Cardiac fibroblast (primary cell): ENCODE data around the gene HIVEP1.

ENCODE experiments used
- DNase-seq, 2 donors: peaks; one replicate each; pipeline versions ENCODE4 v3.0.0 to v3.0.0-alpha.2; 2010; ENCODE audit warnings: low read depth in 2 of 2
- H3K4me3 ChIP-seq, 2 donors: replicated peaks in 1 of 2; 1 replicate in 1 of 2; 2 replicates in 1 of 2; pipeline ENCODE4 v1.5.1; 2011; ENCODE audit warnings: low read depth in 2 of 2, low read length in 2 of 2, mild to moderate bottlenecking in 2 of 2, moderate library complexity in 1 of 2
- TF ChIP-seq, protein P1 (sequence below): IDR thresholded peaks from one replicate; pipeline ENCODE4 v1.5.1; 2011; ENCODE audit warnings: low read depth, mild to moderate bottlenecking, low read length, inconsistent platforms

Gene HIVEP1

DNA sequence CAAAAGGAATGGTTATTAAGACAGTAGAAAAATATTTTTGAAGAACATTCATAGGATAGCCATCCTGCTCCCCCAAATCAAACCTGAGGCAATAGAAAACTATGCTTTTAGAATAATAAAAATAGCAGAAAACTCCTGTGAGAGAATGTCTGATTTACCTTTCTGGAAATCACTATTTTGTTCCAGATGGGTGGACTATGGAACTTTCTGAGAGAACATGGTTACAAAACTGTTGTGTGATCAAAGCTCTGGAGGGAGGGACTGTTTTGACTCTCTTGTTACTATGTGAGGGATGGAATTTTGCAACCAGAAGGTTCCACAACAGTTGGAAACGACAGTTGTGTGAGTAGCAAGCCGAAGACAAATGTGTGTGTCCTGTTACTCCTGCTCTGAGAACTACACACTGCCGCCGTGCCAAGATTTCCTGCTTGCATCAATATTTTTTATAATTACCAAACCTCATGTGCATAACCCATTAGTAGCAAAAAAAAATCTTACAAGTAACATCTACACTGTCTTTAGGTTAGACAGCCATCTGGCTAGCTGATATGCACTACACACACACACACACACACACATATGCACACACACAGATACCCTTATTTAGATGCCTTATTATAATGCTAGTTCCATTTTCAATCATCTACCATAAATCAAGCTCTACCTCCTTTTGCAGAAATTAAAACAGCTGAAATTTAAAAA is 11.0 kb upstream of the HIVEP1 start:
- peak; percentile 40 to 59 for DNase-seq
- no peak overlapping the region for H3K4me3 ChIP-seq
- TF ChIP-seq, protein P1, sequence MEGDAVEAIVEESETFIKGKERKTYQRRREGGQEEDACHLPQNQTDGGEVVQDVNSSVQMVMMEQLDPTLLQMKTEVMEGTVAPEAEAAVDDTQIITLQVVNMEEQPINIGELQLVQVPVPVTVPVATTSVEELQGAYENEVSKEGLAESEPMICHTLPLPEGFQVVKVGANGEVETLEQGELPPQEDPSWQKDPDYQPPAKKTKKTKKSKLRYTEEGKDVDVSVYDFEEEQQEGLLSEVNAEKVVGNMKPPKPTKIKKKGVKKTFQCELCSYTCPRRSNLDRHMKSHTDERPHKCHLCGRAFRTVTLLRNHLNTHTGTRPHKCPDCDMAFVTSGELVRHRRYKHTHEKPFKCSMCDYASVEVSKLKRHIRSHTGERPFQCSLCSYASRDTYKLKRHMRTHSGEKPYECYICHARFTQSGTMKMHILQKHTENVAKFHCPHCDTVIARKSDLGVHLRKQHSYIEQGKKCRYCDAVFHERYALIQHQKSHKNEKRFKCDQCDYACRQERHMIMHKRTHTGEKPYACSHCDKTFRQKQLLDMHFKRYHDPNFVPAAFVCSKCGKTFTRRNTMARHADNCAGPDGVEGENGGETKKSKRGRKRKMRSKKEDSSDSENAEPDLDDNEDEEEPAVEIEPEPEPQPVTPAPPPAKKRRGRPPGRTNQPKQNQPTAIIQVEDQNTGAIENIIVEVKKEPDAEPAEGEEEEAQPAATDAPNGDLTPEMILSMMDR: no peak

DNA sequence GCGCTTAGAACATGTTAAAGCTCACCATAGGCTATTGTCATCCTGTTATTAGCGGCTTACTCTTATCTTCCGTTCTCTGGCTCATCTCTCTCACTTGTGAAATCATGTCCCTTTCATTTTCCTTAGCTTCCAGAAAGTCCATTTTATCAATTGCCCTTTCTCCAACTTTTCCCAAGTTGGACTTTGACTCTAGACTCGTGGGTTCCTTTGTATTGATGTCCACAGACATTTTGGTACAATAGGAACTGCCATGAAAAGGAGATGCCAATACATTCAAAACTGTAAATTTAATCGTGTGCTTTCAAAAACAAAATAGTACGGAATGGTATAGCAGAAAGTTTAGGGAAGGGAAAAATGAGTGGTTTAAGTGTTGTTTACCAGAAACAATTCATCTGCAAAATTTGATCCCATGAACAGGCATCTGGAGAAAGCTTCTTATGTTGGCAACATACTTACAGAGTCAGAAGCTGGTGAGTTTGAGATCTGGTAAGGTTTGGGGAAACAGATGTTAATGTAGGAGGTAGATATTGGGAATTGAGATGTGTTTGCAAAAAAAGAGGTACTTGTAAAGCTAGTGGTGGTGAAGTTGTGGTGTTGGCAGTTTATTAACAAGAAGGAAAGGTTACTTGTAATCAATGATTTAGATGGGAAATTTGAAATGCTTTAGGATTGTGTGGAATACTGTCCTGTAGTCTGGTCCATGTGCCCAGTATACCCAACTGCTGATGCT is 10.2 kb upstream of the HIVEP1 start:
- no peak overlapping the region for H3K4me3 ChIP-seq
- no peak for DNase-seq
- TF ChIP-seq, protein P1: no peak

DNA sequence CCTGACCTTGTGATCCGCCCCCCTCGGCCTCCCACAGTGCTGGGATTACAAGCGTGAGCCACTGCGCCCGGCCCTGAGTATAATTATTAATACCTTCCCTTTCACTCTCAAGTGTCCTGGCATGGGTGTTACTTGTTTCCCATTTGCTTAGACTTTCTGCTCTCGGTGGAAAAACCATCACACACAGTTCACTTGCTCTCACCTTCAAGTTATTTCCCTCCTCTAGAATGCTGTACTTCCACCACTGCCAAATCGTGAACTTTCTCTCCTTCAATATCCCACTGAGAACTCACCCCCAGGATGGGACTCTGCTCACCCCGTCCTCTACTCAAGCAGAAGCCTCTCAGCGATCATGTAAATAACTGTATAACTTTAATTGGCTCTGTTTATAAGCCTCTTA is 4.6 kb upstream of the HIVEP1 start:
- H3K4me3 ChIP-seq: no peak overlapping the region
- TF ChIP-seq, protein P1: no peak
- no peak for DNase-seq

DNA sequence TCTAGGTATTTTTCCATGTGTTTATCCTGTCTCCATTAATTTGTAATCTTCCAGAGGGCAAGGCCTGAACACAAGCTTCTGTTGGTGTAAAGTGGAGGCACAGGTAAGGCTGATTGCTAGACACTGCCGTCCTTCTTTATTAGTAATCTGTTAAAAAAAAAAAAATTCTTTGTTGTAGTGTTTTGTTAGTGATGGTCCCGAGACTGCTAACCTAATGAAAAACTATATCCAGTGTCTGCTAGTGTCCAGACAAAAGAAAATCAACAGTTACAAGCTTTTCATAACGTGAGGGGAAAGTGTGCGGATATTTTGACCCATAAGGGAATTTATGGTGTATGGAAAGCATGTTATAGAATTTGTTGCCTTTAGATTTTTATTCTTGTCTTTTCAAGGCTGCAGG is 4.2 kb upstream of the HIVEP1 start:
- TF ChIP-seq, protein P1: no peak
- DNase-seq: no peak

DNA sequence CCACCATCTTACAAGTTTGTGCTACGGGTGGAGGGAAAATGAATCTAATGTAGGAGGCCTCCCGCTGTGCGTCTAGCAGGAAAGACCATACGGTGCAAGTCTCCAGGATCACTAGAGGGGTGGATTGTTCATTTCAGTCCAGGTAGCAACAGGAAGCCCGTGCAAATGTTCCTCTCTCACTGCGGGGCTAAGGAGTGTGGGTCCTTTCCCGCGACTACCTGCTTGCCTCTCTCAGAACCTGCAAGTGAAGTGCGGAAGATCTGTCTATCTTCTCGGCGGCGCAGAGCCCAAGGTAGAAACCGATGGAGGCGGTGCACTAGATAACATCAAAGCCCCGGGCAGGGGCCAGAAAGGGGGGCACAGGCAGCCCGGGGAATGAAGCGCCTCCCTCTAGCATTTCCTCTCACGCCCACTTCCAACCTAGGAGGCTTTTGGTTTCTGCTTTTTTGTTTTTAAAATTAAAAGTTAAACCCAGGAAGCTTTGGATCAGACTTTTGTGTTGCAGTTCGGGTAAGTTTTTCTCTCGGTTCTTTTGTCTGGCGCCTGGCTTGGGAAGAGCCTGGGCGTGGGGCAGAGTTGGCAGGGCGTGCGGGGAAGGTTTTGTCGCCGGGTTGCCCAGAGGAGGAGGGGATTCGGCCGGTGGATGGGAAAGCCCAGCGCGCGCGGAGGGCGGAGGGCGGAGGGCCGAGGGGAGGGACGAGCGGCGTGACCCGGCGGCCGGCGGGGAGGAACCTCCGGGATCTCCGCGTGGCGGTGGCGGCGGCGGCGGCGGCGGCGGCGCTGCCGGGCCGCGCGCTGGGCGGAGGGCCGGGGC is 3.5 kb upstream of the HIVEP1 start:
- H3K4me3 ChIP-seq: peak overlapping the region; percentile 66 to 69
- TF ChIP-seq, protein P1: no peak
- DNase-seq: peak; percentile 64 to 84

More for the DNA sequence above, 4.2 kb upstream of the HIVEP1 start:
- H3K4me3 ChIP-seq: peak overlapping the region; percentile 66 to 69

DNA sequence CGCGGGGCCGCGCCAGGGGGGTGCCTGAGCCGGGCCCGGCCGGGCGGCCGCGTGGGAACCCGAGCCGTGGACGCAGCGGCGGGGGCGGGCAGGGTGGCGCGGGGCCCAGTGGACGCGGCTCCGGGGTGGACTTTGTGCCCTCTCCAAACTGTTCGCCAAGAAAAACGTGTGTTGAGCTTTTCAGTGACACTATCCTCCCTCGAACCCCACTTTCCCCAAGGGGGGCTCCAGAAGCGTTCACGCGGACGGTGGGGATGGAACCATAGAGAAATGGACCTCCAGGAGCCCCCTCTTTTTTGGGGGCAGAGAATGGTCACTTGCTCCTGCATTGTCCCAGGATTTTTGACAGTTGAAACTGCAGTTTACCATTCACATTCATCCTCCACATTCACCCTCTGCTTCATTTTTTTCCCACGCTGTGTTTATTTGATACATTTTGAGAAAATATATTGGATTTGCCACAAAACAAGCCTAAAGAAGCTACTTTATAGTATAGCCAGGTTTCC is 2.9 kb upstream of the HIVEP1 start:
- TF ChIP-seq, protein P1: no peak
- no peak for DNase-seq
- peak overlapping the region; percentile 64 to 67 for H3K4me3 ChIP-seq
